RKO (cell line): ENCODE measurements around the gene SERPINE1.

Source experiments
- DNase-seq: peaks from one replicate; pipeline ENCODE4 v3.0.0-alpha.2; 2016; ENCODE audit warnings: low spot score

Gene SERPINE1

DNA sequence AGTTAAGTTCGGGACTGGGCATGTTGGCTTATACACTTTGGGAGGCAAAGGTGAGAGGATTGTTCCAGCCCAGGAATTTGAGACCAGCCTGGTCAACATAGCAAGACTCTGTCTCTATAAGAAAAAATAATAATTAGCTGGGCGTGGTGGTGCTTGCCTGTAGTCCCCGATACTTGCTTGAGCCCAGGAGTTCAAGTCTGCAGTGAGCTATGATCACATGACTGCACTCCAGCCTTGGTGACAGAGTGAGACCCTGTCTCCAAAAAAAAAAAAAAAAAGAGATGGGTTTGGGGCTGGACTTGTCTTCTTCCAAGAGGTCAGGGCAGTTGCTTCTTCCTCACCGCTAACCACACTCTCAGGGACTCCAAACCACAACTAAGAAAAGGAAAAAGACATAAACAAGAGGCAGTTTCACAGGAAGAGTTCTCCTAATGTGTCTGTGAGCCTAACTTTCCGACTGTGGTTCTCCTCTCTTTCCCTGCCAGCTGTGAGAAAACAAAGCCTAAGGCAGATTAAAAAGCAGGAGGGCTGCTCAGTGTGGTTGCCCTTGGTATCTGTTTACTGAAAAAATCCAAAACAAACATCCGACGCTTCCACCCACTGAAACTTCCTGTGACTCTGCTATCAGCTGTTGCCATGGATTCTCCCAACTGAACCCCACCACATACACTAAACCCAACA lies 2.4 kb upstream of the SERPINE1 start:
- peak; percentile 78 for DNase-seq

DNA sequence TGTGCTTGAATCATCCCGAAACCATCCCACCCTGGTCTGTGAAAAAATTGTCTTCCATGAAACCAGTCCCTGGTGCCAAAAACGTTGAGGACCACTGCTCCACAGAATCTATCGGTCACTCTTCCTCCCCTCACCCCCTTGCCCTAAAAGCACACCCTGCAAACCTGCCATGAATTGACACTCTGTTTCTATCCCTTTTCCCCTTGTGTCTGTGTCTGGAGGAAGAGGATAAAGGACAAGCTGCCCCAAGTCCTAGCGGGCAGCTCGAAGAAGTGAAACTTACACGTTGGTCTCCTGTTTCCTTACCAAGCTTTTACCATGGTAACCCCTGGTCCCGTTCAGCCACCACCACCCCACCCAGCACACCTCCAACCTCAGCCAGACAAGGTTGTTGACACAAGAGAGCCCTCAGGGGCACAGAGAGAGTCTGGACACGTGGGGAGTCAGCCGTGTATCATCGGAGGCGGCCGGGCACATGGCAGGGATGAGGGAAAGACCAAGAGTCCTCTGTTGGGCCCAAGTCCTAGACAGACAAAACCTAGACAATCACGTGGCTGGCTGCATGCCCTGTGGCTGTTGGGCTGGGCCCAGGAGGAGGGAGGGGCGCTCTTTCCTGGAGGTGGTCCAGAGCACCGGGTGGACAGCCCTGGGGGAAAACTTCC lies 784 bp upstream of the SERPINE1 start:
- peak; percentile 92 for DNase-seq

DNA sequence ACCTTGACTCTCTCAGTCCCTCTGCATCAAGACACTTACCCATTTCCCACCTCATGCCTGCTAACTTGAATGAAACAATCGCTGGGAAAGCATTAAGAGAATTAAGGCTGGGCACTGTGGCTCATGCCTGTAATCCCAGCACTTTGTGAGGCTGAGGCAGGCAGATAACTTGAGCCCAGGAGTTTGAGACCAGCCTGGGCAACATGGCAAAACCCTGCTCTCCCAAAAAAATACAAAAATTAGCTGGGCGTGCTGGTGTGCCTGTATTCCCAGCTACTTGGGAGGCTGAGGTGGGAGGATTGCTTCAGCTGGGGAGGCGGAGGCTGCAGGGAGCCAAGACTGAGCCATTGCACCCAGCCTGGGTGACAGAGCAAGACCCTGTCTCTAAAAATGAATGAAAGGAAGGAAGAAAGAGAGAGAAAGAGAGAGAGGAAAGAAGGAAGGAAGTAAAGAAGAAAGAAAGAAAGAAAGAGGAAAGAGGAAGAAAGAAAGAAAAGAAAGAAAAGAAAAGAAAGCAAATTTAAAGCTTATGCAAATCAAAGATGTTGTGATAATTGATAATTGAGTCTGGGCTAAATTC lies 646 bp downstream of the SERPINE1 start:
- DNase-seq = no peak

DNA sequence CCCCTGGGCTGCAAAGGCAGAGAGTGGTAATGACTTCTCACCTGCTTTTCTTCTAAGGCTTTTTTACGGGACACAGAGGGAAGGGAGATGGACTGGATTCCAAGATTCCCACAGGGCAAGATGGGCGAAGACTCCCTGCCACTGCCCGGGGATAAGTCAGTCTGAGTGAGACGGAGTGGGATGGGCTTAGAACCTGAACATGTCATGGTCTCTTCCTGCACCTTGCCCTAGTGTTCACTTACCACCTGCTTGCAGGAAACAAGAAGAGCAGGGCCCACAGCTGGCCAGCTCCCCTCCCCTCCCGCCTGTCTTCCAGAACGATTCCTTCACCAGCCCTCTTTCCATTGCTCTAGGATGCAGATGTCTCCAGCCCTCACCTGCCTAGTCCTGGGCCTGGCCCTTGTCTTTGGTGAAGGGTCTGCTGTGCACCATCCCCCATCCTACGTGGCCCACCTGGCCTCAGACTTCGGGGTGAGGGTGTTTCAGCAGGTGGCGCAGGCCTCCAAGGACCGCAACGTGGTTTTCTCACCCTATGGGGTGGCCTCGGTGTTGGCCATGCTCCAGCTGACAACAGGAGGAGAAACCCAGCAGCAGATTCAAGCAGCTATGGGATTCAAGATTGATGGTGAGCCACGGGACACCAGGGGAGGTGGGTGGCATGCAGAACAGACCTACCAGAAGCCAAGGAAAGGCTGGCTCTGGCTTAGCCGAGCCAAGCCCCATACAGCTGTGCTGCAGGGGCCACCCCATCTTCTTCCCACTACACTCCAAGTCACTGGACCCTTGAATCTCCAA lies 1.3 kb downstream of the SERPINE1 start:
- DNase-seq = peak; percentile 77

DNA sequence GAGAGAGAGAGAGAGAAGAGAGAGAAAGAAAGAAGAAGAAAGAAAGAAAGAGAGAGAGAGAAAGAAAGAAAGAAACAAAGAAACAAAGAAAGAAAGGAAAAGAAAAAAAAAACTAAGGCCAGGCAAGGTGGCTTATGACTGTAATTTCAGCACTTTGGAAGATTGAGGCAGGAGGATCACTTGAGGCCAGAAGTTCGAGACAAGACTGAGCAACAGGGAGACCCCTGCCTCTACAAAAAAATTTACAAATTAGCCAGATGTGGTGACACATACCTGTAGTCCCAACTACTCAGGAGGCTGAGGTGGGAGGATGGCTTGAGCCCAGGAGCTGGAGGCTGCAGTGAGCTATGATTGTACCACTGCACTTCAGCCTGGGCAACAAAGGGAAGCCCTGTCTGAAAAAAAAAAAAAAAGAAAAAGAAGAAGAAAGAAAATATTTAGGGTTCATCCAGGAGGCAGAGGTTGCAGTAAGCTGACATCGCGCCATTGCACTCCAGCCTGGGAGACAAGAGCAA lies 2.8 kb downstream of the SERPINE1 start:
- DNase-seq = peak; percentile 79

DNA sequence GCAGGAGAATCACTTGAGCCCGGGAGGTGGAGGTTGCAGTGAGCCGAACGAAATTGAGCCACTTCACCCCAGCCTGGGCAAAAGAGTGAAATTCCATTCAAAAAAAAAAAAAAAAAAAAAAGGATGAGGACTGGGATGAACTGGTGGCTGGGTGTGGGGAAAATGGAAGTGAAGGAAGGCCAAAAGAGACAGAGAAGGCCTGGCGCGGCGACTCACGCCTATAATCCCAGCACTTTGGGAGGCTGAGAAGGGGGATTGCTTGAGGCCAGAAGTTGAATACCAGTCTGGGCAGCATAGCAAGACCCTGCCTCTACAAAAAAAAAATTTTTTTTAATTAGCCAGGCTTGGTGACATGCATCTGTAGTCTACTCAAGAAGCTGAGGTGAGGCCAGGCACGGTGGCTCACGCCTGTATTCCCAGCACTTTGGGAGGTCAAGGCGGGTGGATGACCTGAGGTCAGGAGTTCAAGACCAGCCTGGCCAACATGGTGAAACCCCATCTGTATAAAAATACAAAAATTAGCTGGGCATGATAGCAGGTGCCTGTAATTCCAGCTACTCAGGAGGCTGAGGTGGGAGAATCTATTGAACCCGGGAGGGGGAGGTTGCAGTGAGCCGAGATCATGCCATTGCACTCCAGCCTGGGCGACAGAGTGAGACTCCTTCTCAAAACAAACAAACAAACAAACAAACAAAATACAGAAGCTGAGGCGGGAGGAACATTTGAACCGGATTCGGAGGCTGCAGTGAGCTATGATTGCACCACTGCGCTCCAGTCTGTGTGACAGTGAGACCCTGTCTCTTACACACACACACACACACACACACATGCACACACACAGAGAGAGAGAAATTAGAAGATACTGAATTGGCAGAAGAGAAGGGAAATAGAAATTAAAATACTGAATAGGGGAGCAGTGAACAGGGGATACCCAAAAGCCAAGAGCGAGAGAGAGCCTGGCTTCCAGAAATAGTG lies 6.0 kb downstream of the SERPINE1 start:
- peak; percentile 60 for DNase-seq

DNA sequence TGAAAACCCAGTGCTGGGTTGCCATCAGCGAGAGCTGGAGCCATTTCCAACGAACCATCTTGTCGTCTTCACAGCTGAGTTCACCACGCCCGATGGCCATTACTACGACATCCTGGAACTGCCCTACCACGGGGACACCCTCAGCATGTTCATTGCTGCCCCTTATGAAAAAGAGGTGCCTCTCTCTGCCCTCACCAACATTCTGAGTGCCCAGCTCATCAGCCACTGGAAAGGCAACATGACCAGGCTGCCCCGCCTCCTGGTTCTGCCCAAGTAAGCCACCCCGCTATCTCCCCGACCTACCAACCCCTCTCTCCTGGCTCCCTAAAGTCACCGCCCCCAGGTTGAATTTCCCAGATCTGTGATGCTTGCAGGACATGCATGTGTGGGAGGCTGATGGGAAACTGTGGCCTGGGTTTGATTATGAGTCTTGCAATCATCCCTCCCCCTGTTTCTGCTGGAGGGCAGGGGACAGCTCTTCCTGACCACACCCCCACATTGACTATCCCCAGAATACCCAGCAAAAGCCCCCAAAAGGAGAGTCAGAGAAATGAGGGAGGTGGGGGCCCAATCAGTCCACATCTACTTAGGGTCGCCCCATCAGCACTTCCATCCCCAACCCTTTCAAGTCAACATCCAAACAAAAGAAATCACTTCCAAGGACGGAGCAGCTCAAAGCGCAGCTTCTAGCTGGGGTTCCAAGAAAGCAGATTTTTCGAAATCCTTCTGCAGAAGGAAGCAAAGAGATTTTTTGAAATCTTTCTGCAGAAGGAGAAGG lies 6.9 kb downstream of the SERPINE1 start:
- peak; percentile 57 for DNase-seq

DNA sequence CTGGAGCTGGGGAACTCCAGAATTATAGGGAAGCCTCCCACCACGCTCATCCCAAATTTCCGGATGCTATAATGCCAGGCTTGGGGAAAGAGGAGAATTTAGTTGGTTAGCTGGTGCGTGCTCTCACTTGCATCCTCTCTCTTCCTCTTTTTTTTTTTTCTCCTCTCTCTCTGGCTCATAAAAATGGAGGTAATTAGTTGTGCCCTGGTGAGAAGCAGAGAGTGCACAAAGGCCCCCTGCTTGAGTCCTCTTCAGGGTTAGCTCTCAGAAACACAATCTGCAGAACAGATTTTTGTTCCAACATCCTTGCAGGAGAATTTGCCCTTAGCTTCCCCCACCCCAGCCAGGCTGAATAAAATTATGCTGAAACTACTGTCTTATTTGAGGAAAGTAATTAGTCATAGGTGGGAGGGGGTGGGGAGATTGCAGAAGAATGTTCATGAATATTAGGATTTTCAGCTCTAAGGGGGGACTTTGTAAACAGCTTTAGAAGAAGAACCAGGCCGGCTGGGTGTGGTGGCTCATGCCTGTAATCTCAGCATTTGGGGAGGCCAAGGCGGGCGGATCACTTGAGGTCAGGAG lies 7.6 kb downstream of the SERPINE1 start:
- DNase-seq = peak; percentile 60

DNA sequence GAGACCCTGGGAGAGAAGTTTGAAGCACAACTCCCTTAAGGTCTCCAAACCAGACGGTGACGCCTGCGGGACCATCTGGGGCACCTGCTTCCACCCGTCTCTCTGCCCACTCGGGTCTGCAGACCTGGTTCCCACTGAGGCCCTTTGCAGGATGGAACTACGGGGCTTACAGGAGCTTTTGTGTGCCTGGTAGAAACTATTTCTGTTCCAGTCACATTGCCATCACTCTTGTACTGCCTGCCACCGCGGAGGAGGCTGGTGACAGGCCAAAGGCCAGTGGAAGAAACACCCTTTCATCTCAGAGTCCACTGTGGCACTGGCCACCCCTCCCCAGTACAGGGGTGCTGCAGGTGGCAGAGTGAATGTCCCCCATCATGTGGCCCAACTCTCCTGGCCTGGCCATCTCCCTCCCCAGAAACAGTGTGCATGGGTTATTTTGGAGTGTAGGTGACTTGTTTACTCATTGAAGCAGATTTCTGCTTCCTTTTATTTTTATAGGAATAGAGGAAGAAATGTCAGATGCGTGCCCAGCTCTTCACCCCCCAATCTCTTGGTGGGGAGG lies 10.8 kb downstream of the SERPINE1 start:
- DNase-seq = no peak

DNA sequence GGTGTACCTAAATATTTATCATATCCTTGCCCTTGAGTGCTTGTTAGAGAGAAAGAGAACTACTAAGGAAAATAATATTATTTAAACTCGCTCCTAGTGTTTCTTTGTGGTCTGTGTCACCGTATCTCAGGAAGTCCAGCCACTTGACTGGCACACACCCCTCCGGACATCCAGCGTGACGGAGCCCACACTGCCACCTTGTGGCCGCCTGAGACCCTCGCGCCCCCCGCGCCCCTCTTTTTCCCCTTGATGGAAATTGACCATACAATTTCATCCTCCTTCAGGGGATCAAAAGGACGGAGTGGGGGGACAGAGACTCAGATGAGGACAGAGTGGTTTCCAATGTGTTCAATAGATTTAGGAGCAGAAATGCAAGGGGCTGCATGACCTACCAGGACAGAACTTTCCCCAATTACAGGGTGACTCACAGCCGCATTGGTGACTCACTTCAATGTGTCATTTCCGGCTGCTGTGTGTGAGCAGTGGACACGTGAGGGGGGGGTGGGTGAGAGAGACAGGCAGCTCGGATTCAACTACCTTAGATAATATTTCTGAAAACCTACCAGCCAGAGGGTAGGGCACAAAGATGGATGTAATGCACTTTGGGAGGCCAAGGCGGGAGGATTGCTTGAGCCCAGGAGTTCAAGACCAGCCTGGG lies 11.4 kb downstream of the SERPINE1 start:
- DNase-seq = peak; percentile 99

DNA sequence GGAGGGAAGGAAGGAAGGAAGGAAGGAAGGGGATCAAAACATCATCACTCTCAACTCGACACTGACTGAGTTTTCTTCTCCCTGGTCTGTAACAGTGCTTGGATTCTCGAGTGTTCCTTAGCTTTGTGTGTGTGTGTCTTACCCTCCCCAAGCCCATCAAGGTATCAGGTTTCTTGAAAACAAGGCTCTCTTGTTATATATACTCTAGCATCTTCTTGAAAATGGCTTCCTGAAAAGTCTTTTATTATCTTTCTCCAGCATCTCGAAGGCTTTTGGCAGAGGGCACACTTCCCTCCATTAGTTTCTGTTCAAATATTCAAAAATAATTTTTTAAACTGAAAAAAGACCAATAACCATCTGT lies 13.4 kb downstream of the SERPINE1 start:
- DNase-seq = no peak

DNA sequence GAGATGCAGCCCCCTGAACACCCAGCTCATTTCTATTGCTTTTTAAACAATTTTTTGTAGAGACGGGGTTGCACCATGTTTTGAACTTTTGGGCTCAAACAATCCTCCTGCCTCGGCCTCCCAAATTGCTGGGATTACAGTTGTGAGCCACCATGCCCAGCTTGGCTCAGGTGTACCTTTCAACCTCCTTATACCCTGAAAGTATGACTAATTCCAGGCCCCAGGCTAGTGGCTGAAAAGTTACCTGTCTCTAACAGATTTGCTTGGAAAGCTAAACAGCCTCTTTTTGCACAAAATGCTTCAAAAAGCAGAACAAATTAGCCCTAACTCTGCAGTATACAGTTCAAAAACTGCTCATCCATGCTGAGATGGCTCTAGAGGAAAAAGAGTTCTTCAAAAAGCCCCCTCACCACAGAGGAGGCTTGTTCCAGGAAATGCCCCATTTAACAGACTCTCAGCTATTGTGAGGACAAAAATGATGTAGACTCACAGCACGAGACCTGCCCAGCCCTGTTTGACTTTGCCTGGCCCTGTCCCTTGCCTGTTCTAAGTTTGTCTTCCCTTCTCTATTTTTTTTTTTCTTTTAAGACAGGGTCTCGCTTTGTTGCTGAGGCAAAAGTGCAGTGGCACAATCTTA lies 14.0 kb downstream of the SERPINE1 start:
- DNase-seq = no peak

DNA sequence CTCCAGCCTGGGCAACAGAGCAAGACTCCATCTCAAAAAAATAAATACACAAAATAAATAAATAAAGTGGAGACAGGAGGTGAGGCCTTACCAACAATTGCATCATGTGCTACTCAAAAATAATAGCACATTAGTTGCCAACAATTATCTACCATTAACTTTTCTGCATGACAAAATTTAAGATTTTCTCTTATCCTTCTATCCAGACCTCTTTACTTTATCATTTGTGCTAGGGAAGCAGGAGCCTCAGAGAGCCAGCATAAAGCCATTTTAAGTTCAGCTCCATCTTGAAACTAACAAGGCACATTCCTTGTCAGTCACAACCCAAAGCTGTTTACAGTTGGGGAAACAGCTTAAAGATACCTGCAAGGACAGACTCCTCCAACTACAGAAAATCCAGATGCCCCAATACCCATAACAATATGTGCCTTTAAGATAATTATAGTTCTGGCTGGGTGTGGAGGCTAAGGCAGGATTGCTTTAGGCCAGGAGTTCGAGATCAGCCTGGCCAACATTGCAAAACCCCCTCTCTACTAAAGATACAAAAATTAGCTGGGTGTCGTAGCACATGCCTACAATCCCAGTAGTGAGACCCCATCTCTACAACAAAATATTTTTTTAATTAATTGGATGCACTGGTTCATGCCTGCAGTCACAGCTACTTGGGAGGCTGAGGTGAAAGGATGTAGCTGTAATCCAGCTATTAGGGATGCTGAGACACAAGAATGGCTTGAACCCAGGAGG lies 25.2 kb downstream of the SERPINE1 start:
- DNase-seq = no peak

DNA sequence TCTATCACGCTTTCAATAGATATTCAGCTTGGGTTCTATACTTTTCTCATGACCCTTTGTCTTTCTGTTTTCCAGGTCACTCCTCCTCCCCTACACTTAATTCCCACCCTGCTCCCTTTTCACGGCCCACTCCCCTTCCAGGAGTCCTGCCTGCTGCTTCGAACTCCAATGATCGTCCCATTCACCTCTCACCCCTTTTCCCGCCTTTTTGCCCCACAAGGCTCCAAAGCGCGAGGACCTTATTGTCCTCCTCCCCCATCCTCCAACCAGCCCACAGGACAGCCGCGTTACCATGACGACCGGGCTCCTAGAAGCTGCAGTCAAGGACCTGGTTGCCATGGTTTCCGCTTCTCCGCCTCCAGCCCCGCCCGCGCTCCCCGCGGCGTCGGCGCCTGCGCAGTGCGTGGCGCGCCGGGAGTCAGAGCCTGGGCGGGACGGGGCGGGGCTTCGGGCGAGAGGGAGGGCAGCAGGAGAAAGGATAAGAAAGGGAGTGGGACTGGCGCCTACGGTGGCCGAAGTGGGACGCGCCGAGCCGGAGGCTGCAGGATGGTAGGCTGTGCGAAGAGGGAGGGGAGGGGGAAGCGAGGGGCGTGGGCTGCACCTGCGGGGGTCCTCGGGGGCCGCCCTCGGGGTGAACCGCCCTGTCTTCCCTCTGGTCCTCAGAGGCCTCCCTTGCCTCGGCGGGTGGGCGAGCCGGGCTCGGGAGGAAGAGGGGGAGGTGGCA lies 27.2 kb downstream of the SERPINE1 start, which contains the start of gene AP1S1:
TSS of gene AP1S1 (plus strand) at position 508 of the 724 bp plus-strand sequence. CDS start at position 547, 39 bp downstream.
- DNase-seq = peak; percentile 98

DNA sequence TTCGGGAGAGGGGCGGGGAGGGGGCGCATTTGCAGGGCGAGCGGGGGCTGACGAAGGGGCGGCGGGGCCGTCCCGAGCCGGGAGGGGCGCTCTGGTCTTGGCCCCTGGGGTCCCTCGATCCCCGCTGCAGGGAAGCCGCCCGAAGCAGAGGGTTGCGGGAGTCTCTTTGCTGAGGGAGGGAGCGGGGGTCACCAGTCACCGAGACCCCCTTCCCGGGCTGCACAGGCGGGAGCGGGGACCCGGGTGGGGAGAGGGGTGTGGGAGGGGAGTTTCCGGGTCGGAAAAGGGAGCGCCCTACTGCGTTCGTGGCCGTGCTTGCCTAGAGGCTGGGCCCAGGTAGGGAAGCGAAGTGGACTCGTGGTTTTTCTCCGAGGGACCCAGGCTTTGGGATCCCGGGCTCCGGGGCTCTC lies 27.8 kb downstream of the SERPINE1 start:
- DNase-seq = no peak

DNA sequence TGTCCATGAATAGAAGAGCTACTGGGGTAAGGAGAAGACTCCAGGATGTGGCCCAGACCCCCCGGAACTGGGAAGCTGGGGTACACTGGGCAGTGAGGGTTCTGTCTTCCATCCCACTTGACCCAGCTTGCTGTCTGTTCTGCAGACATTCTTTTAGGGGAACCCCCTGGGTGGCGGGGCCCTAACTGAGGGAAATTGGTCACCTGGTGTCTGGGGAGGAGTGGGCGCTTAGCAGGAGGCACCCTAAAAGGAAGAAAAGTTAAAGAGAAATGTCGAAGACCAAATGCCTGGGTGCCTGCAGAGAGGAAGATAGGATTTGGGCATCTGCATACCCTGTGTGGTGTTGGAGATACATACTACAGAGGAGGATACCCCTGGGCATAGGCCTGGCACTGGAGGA lies 28.4 kb downstream of the SERPINE1 start:
- DNase-seq = no peak

DNA sequence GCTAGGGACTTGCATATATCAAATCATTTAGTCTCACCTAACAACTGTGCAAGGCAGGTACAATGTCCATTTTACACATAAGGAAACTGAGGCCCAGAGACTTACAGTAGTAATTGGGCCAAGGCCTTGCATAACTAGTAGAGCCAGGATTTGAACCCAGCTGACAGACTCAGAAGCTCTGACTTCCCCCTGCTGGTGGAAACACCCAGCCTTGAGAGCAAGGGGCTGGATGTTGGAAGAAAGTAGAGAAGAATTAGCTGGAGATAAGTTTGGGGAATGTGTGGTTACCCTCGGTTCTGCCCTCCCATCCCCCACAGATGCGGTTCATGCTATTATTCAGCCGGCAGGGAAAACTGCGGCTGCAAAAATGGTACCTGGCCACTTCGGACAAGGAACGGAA lies 29.4 kb downstream of the SERPINE1 start:
- peak; percentile 51 for DNase-seq
